GM19025 (cell line): ENCODE results near the gene PKLR.
"Not testable (repeated sequence)": the region's sequence is repeated elsewhere in the genome, so short reads cannot be mapped to it uniquely, and the experiment has no call there.

Source experiments
- ATAC-seq: cut with Tn5 transposase; IDR thresholded peaks from one replicate; pipeline ENCODE4 v1.9.1; 2021; ENCODE audit warnings: mild to moderate bottlenecking, low read depth, moderate library complexity; ENCODE audit not compliant: unreplicated experiment

The PKLR gene

GRCh38 chr1:155261493-155261851 lies 39.8 kb downstream of the PKLR start:
- ATAC-seq, result no peak

GRCh38 chr1:155260276-155260675 lies 41.0 kb downstream of the PKLR start:
- ATAC-seq, result no peak

- no peak for ATAC-seq
Observed at GRCh38 chr1:155256058-155256852, 45.0 kb downstream of the PKLR start.

- ATAC-seq, result no peak
Observed at GRCh38 chr1:155255243-155256007, 45.8 kb downstream of the PKLR start, which contains the start of gene ENTREP3. Gene ENTREP3 (minus strand): TSS chr1:155255483. CDS start chr1:155254877, 606 bp downstream.

- no peak for ATAC-seq
Observed at GRCh38 chr1:155254714-155255242, 46.5 kb downstream of the PKLR start.

GRCh38 chr1:155254228-155254713 lies 47.0 kb downstream of the PKLR start:
- ATAC-seq, result no peak

- no peak for ATAC-seq
Observed at GRCh38 chr1:155253797-155254196, 47.4 kb downstream of the PKLR start.

GRCh38 chr1:155253208-155253607 lies 48.0 kb downstream of the PKLR start:
- ATAC-seq, result no peak

GRCh38 chr1:155251566-155251965 lies 49.7 kb downstream of the PKLR start:
- ATAC-seq, result no peak

GRCh38 chr1:155250633-155251449 lies 50.4 kb downstream of the PKLR start:
- peak; percentile 86 for ATAC-seq

- ATAC-seq, result peak; percentile 14
Observed at GRCh38 chr1:155250246-155250632, 51.0 kb downstream of the PKLR start.

- ATAC-seq, result no peak
Observed at GRCh38 chr1:155247667-155248553, 53.3 kb downstream of the PKLR start.

GRCh38 chr1:155246796-155247195 lies 54.4 kb downstream of the PKLR start:
- ATAC-seq, result not testable (repeated sequence)

- ATAC-seq, result no peak
Observed at GRCh38 chr1:155245163-155245524, 56.1 kb downstream of the PKLR start.

GRCh38 chr1:155244368-155245162 lies 56.7 kb downstream of the PKLR start:
- ATAC-seq, result peak; percentile 76

- no peak for ATAC-seq
Observed at GRCh38 chr1:155242805-155243358, 58.4 kb downstream of the PKLR start.

- no peak for ATAC-seq
Observed at GRCh38 chr1:155241841-155242264, 59.4 kb downstream of the PKLR start.

- ATAC-seq, result no peak
Observed at GRCh38 chr1:155241069-155241679, 60.1 kb downstream of the PKLR start.
